NCI-H82 treated with DMSO at 0.1 percent for 48 hours (cell line): ENCODE data around the gene RARA.
A peak's percentile ranks its signal among the peaks of the same experiment; 100 is the strongest.

Experiments used
- DNase-seq: peaks from one replicate; lab custom pipeline; 2025; ENCODE audit not compliant: unreplicated experiment; lab: John Stamatoyannopoulos, UW

Gene RARA

DNA sequence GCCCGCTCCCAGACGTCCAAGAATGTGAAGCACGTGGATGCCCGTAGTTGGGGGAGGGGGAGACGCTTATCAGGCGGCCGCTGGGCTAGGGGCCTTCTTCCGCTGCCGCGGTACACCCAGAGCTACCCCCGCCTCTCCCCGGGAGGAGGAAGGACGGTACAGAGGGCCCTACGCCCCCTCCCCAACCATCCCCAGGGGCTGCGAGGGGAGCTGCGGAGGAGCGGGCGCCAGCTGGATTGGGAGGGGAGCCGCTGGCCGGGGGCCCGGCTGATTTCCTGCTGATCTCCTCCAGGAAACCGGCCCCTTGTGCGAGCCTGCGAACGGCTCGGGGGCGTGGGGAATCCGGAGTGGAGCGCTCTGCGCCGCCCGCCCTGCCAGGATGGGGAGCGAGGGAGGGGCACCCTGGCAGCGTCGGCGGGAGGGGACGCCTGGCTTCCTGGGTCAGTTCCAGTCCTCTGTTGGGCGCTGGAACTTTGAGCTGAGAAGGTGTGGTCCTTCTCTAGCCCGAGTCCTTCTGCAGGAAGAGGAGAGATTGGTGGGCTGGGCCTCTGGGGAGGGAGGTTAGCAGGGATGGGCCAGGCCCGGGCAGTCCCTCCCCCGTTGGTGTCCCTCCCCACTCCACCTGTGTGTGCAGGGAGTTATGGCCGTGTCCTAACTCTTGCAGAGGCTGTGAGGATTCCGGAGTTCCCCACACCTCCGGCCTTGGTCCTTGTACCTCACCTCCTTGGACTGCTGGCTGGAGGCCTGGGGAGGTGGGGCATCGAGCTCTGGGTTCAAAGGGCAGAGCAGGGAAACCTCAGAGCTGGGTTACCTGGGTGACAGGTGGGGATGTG lies 36.4 kb downstream of the RARA start:
- no peak for DNase-seq

DNA sequence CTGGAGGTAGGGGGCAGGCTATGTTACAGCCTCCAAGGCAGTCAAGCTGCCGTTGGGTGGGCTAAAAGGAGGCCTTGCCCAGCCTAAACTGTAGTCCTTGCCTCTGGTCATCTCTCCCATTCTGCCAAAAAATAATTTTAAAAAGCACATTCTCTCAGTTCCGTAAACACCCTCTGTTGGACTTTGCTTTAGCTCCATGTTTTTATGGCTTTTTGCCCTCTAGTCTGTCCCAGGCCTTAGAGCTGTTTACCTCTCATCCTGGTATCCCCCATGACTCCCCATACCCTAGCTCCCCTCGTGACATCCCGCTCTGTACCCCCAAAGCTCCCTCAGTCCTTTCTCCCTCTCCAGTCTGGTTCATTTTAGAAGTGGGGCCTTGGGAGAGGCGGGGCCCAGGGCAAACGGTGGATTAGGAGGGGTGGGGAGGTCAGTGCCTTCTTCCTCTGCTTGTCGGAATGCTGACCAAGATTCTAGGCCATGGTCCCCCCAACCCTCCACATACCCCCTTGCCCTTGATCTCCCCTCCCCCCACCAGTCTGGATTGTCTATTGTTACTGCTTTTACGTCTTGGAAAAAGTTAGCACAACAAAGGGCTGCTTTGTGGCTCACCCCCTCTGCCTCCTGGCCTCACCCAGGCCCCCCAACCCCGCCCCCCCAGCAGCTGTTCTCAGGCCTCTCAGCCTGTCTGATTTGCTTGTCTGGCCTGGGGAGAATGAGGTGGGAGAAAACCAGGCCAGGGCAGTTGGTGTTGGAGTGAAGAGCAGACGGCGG lies 37.2 kb downstream of the RARA start:
- DNase-seq, result no peak

- no peak for DNase-seq
Measured at GRCh38 chr17:40346765-40347158, 37.8 kb downstream of the RARA start.

GRCh38 chr17:40347319-40348135 lies 38.5 kb downstream of the RARA start:
- DNase-seq, result no peak

- DNase-seq, result no peak
Measured at GRCh38 chr17:40348136-40348504, 39.1 kb downstream of the RARA start.

GRCh38 chr17:40348562-40349476 lies 39.8 kb downstream of the RARA start:
- DNase-seq, result no peak

GRCh38 chr17:40349477-40349894 lies 40.5 kb downstream of the RARA start:
- DNase-seq, result no peak

DNA sequence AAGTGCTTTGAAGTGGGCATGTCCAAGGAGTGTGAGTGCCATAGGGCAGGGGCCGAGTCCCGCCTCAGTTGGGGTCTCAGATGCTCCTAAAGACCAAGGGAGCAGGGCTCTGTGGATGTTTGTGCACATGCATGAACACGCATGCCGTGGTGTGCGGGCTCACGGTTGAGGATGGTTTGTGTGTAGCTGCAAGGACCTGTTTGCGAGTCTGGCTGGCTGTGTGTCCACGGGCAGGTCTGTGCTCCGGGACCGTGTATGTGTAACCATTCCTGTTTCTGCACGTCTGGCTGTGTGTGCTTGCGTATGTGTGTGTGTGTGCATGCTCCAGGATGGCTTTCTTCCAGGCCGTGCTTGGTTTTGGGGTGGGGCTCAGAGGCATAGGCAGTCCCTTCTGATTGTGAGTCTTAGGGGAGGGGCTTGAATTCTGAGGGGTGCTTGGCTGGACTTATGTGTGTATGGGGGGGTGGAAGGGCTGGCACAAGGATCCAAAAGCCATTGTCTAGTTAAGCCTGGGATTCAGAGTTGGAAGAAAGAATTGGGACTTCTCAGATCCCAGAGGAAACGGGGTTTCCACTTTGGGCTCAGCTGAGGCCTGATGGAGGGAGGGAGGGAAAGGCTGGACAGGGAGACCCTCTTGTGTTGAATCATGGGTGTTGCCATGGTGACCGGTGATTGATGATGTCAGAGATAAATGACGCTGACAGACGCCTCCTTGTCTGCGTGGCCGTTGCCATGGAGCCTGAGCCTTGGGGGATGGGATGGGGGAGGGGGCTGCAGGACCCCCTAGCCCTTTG lies 41.1 kb downstream of the RARA start:
- peak; percentile 68 for DNase-seq

- DNase-seq, result peak; percentile 83
Measured at GRCh38 chr17:40350689-40351358, 41.8 kb downstream of the RARA start.

- peak; percentile 39 for DNase-seq
Measured at GRCh38 chr17:40351359-40352236, 42.6 kb downstream of the RARA start.

DNA sequence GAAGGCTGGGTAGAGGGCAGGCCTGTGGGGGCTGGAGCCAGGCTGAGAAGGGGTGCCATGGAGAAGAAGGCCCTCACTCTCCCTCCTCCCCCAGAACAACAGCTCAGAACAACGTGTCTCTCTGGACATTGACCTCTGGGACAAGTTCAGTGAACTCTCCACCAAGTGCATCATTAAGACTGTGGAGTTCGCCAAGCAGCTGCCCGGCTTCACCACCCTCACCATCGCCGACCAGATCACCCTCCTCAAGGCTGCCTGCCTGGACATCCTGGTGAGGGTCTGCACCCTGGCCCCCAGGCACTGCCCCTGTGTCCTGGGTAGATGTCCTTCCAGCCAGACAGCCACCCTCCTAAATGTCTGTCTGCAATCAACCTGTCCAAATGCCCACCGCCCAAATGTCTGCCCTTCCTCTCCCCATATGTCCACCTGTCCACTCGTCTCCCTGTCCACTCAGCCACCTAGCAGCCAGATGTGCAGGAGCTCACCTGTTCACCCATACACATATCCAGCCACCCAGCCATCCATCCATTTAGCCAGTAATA lies 43.3 kb downstream of the RARA start:
- no peak for DNase-seq

- no peak for DNase-seq
Measured at GRCh38 chr17:40352779-40353394, 43.9 kb downstream of the RARA start.

DNA sequence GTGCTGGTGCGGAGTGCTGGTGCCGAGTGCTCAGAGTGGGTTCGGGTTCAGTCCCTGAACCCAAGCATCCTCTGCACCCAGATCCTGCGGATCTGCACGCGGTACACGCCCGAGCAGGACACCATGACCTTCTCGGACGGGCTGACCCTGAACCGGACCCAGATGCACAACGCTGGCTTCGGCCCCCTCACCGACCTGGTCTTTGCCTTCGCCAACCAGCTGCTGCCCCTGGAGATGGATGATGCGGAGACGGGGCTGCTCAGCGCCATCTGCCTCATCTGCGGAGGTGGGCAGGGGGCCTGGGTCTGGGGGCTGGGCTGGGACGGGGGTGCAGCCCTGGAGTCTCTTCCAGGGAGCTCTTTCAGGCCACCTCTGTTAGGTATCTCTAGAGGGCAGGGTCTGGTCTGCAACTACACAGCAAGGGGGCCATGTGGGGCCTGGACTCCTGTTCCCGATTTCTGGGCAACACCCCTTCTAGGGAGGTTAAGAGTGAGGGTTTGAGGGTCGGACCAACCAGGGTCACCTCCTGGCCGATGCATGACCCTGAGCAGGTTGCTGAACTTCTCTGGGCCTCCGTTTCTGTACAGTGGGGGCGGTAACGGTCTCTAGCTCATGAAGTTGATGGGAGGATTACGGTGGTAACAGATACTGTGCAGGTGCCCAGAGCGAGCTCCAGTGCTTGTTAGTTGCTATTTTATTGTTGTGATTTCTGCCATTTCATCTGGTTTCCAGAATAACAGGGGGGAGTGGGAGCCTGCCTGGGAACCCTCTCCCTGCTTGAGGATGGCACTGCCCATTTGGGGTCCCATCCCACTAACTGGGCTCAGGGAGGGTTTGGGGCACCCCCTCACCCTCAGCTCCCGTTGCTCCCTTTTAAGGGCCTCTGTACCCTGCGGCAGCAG lies 45.5 kb downstream of the RARA start:
- DNase-seq, result no peak

DNA sequence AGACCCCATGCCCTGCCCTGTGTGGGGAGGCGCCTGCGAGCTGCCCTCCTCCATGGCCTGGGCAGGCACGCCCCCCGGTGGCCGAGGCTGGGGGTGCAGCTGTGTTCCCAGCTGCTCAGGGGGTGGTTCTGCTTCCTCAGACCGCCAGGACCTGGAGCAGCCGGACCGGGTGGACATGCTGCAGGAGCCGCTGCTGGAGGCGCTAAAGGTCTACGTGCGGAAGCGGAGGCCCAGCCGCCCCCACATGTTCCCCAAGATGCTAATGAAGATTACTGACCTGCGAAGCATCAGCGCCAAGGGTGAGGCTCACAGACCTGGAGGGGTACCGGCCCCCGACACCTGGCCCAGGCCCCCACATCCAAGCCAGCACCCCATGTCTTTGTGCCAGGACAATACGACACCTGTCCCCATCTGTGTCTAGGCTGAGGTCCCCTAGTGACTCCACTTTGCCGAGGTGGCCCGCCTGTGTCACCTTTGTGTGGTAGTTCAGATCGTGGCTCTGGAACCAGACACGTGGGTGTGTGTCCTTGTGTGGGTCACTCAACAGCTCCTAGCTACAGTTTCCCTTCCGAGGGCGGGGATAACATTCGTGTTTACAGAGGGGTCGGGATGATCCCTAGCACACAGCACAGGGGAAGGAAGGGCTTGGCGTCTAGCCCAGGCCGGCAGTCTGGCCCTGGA lies 46.3 kb downstream of the RARA start:
- peak; percentile 7 for DNase-seq

GRCh38 chr17:40355804-40356758 lies 47.1 kb downstream of the RARA start:
- DNase-seq, result no peak
